Myocyte (in vitro differentiated cells): ENCODE results near the gene PLA2G15. TPM values are rescaled to one million over a fixed set of nuclear protein-coding genes. Genes with fewer than 3 reads are reported as not detected.

Source experiments
- DNase-seq: peaks from one replicate; pipeline ENCODE4 v3.0.0-alpha.2; 2012; ENCODE audit warnings: low read depth
- total RNA-seq: library from RNA; depleted of rRNA; stranded (reverse); fragments of >200 nt; gene quantifications from 2 replicates; pipeline ENCODE4 v1.2.3, GENCODE V29; 2014

Gene PLA2G15
- total RNA-seq, 1 donor from 2014 or later = 180 TPM

GRCh38 chr16:68251832-68252231, 6.7 kb downstream of the PLA2G15 start:
- DNase-seq = peak; percentile 86

- DNase-seq = peak; percentile 68
These were observed 7.2 kb downstream of the PLA2G15 start for GRCh38 chr16:68252383-68252782.

GRCh38 chr16:68253721-68254120, 8.5 kb downstream of the PLA2G15 start:
- no peak for DNase-seq

GRCh38 chr16:68255712-68256111, 10.5 kb downstream of the PLA2G15 start:
- no peak for DNase-seq

- peak; percentile 89 for DNase-seq
These were observed 12.2 kb downstream of the PLA2G15 start for GRCh38 chr16:68257251-68257905.

- DNase-seq = peak; percentile 72
These were observed 13.0 kb downstream of the PLA2G15 start for GRCh38 chr16:68257906-68258800.

- DNase-seq = peak; percentile 28
These were observed 14.0 kb downstream of the PLA2G15 start for GRCh38 chr16:68259007-68259825.

GRCh38 chr16:68263559-68264127, 18.5 kb downstream of the PLA2G15 start:
- DNase-seq = no peak

GRCh38 chr16:68264128-68265077, 19.2 kb downstream of the PLA2G15 start, which contains the start of gene SLC7A6:
Gene SLC7A6 (plus strand): TSS chr16:68264526. CDS start chr16:68274727, 10,201 bp downstream.
- DNase-seq = peak; percentile 87

GRCh38 chr16:68265078-68265920, 20.1 kb downstream of the PLA2G15 start:
- DNase-seq = peak; percentile 87

GRCh38 chr16:68267612-68268405, 22.6 kb downstream of the PLA2G15 start:
- DNase-seq = no peak

- no peak for DNase-seq
These were observed 24.6 kb downstream of the PLA2G15 start for GRCh38 chr16:68269793-68270192.

GRCh38 chr16:68270353-68270752, 25.2 kb downstream of the PLA2G15 start:
- no peak for DNase-seq

- DNase-seq = no peak
These were observed 27.5 kb downstream of the PLA2G15 start for GRCh38 chr16:68272507-68273209.

- no peak for DNase-seq
These were observed 28.3 kb downstream of the PLA2G15 start for GRCh38 chr16:68273459-68273858.

- no peak for DNase-seq
These were observed 28.7 kb downstream of the PLA2G15 start for GRCh38 chr16:68273896-68274295.

- peak; percentile 79 for DNase-seq
These were observed 29.3 kb downstream of the PLA2G15 start for GRCh38 chr16:68274441-68274840.
